HG03196 (cell line): Measurements from ENCODE around the gene MAML2.

Experiments used
- ATAC-seq: cut with Tn5 transposase; IDR thresholded peaks from one replicate; pipeline ENCODE4 v1.9.1; 2021; ENCODE audit not compliant: unreplicated experiment

Gene MAML2

GRCh38 chr11:96339706-96340554 is 3.1 kb downstream of the MAML2 start:
- no peak for ATAC-seq

GRCh38 chr11:96338910-96339705 is 3.9 kb downstream of the MAML2 start:
- peak; percentile 42 for ATAC-seq

DNA sequence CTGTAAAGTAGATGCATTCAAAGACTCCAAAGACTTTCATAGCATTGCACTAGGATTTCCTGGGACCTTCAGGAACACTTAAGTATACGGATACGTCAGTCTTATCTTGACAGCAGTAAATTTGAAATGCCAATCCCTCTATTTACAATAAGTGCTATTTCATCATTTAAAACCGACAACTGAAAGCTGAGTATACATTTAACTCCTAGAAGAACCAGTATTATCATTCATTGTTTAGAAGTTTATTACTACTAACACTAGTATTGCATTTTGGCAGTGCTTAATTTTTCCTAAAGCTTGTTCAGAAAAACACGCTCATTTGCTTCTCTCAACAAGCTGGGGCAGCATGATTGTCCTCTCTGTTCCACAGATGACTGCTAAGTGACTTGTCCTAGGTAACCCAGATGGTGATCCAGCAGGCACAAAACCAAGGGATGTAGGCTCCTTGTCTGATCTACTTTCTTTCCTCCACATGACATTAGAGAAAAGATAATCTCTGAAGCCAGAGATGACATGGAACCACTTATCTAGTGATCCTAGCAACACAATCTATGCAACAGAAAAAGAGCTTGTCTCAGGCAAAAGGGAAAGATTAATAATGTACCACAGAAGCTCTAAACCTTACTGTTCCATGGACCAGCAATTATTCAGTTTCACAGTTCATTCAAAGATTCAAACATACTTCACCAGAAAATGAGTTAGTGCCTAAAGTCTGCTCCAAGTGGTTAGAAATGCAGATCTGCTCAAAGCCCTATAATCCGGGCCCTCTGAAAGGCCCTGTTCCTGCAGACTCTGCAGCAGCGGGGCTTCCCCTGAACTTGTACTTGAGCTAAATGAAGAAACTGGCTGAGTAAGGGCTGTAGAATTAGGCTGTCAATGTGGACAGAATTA is 5.2 kb downstream of the MAML2 start:
- ATAC-seq = peak; percentile 23

DNA sequence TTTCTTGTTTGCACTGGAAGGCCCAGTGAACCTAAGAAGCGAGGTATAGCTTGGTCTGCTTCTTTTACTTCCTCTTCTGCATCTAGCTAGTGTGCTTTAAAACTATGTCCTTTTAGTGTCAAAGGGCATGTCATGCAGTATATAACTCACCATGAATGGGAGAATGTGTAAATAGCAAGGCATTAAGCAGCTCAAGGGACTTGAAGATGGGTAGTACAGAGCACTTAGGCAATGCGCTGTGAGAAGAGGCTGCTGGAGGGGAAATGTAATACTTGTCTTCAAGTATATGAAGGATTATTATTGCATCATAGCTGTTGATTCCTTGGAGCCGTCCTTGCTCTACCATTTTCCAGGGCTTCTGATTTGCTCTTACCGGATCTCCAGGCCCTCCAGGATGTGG is 7.6 kb downstream of the MAML2 start:
- ATAC-seq = no peak

DNA sequence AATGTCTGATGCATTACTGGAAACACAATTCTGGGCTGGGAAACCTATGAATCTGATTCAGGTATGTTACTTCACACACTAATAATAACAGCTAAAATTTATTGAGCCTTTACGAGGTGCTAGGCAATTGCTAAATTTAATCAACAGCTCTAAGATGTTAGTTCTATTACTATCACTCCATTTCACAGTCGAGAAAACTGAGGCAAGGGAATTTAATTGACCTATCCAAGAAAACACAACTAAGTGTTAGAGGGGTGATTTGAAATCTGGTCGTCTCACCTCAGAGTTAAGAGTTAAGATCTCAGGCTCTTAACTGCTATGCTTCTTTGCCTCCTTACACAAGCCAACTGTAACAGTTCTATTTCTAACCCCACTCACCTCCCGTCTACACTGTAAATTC is 8.8 kb downstream of the MAML2 start:
- ATAC-seq = no peak

DNA sequence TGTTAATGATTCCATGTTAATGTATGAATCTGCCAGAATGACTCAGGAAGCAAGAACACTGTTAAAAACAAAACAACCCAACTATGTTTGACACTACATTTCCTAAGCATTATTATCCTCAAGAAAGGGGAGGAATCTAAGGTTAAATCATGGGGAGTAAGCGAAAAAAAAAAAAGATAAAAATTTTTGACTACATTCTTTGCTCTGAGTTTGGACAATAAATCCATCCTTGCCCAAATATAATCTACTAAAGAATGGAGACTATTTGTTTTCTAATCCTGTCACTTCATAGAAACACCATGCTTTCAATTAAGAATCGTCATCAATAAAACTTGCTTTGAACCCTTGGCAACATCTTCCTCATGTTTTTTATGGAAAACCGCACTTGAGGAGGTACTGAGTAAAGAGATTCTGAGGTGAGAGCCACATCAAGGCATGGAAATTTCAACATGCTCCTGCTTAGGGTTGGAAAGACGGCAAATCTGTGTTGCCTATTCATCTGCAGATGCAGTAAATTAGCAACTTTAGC is 9.7 kb downstream of the MAML2 start:
- no peak for ATAC-seq

GRCh38 chr11:96332126-96332771 is 10.7 kb downstream of the MAML2 start:
- ATAC-seq = no peak

DNA sequence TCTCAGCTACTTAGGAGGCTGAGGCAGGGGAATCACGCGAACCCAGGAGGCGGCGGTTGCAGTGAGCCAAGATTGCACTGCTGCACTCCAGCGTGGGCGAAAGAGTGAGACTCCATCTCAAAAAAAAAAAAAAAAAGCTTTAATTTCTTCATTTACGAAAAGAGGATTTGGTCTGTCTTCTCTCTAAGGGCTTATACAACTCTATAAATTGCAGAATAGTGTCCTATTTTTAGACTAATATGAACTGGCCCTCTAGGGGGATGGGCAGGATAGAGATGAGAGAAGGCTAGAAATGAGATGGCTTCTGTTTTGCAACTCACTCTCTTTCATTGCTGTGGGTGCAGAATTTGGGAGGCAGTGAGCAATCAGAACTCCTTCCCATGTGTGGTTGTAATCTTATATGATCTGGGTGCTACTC is 11.3 kb downstream of the MAML2 start:
- ATAC-seq = no peak

- ATAC-seq = no peak
Measured at GRCh38 chr11:96330511-96330859, 12.5 kb downstream of the MAML2 start.

DNA sequence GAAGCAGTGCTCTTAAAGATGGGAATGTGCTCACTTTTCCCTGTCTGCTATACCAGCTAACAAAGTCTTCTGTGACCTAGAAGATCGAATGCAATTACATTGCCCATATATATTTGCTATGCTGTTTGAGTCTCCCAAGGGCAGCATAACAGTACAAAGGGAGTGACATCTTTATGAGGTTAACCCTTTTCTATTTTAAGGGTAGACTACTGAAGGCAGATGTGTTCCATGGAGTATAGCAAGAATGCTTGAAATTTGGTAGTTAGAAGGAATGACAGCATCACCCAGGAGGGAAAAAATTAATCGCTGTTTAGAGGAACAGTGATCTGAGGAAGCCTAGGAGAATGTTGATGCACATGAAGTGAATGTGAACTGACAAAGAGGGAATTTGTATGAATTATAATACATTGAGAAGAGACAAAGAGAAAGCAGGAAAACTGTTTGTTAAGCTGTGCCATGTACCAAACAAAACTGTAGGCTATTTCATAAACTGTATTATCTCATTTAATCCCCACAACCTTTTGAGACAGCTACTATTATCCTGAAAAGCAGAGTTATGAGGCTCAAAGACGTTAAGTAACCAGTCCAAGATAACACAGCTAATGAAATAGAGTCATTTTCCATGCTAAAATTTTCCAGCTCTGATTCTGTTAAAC is 13.0 kb downstream of the MAML2 start:
- no peak for ATAC-seq

GRCh38 chr11:96329419-96329818 is 13.6 kb downstream of the MAML2 start:
- ATAC-seq = no peak

DNA sequence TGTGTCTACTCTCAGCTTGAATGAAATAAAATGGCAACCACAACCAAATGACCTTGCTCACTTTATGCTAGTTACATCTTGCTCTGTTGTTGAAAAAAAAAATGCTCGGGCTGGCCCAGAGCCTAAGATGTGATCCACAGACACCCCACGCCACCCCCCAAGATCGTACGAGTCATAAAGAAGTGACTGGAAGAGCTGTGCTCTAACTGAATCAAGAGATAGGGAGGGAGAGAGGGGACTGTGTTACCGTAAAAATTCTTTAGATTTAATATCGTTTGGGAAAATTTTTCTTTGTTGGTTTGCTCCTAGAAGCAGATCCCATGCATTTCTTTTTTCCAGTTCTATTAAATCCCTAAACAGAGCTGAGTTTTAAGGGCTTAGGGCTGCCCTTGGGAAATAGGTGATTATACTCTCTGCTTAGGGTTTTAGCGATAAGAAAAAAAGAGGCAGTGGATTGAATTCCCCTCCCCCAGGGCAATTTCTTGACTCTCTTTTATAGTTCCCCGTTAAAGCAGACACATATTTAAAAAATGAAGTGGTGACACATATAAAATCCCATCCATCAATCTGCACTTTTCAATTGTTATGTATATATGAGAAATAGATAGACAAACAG is 14.5 kb downstream of the MAML2 start:
- no peak for ATAC-seq

DNA sequence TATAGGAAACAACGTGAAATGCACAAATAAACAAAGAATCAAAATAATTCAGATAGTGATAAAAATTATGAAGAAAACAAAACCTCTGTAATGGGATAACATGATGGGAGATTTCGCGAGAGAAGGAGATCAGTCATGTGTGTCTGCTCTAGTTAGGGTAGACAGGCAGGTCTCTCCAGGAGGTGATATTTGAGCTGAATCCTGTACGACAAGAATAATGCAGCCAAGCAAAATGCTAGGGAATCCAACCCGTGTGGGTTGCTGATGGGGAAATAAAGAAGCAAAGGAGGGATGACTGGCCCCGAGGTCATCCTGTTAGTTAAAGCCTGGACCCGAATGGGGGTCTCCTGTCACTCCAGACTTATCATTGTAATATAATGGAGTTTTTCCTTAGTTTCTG is 16.0 kb downstream of the MAML2 start:
- ATAC-seq = no peak

GRCh38 chr11:96324912-96325311 is 18.1 kb downstream of the MAML2 start:
- ATAC-seq = no peak

GRCh38 chr11:96323642-96323985 is 19.4 kb downstream of the MAML2 start:
- ATAC-seq = no peak

DNA sequence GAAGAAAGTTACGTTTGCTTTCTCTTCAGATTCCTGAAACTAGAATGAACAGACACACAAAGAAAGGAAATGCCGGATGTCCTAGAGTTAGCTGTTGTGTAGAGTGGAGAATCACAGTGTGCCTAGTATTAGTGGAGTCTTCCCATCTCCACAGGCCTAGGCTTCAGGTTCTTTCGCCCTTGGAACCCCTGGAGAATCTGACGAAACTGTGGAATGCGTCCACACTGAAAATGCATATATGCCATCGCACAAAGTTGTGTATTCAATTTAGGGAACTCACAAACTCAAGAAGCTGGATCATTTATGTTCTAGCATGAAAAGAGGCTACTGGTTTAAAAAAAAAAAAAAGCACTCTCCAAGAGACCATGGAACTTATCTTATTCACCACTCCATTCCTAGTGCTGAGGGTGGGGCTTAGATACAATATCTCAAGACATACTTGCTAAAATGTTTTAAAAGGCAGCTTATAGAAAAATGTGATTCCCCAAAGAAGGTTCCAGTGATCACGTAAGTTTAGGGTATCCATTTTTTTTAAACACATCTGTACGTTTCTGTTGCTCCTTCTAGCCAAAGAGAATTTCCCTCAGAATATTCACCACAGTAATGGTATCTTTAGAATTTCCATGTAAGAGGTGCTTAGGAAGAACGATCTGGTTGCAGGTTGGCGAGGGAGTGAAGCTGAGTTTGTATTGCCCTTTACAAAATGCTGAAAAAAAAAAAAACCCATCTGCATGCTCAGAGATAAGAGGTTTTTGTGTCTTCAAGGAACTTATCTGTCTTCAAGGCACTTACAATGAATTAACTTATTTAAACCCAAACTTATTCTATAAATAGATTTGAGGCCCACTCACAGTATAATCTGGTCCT is 20.0 kb downstream of the MAML2 start:
- no peak for ATAC-seq

DNA sequence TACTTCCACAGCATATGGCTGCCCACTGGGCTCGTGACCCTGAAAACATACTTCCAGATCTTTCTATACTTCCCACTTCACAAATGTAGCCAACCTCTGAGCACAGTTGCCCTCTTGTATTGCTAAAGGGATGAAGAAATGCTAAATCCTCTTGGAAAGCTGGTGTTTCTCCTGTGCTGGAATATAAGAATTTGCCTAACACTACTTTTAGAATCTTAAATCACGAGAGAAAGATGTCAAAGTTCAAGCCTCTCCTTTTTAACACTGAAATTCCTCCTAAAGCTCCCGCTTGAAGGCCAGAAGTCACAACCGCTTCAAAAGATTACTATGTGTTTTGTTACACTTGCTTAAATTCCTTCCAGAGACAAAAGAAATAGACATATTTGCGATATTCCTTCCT is 21.9 kb downstream of the MAML2 start:
- no peak for ATAC-seq

GRCh38 chr11:96319898-96320656 is 22.9 kb downstream of the MAML2 start:
- ATAC-seq = no peak
